ENCODE results near the gene TBC1D7. TPM values are rescaled to one million over a fixed set of nuclear protein-coding genes. Genes with fewer than 3 reads are reported as not detected.
A peak's percentile ranks its signal among the peaks of the same experiment; 100 is the strongest.

The TBC1D7 gene
- polyA plus RNA-seq, 1 of the 3 experiments (the other 2 are of a cell fraction) = 25.2 TPM

DNA sequence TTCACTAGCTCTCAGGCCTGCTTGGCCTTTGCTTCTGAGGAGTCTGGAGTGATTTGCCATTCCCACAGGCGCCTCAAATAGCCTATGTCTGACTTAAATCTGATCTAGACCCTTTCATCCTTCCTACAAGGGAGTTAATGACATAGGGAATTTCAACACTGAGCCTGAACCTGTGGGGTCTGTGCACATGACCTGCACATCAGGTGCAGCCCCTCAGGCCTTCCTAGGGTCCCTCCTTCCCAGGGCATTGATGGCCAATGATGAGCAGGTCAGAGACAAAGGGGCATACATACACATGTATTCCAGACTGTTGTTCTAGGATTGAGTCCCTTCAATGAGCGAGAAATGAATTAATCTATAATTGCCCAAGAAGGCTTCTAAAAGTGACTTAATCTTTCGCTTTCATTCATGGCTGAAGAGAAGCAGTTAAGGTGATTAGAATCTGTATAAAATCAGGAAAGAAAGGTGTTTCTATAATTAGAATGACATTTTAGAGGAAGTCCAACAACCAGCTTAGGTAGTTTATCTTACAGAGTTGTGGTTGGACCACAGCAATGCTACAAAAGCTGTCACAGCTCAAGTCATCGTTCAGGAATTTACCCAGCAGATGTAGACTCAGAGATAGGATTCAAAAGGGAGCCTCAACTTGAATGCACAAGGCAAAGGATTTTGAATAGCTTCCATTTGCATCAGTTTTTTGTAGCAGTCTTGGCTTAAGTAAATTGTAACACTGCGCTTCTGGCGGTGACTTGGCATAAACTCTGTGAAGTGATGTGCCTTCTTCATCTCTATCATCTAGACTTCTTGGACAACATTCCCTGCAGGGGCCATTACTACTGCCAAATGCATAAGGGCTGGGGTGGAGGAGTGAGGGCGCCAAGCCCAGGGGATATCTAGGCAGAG lies 27.0 kb upstream of the TBC1D7 start:
- WGBS (ENCODE audit: low lambda C conversion rate) = 49% methylated on average over 7 of the region's 7 CpGs
- Histone ChIP-seq H3K27me3 (ENCODE audit: insufficient read depth) (no peaks in the 10 kb centered on the region), H3K4me2 (peak overlapping the region; percentile 66), H3K9me3 (no peaks in the 10 kb centered on the region), H3K27ac (ENCODE audit: low read depth in 2 of 2, low read length in 1 of 2) (peak overlapping the region; percentile 76 to 81; a peak in 3 of 4 replicates), H3K36me3 (replicated peaks in 1 of 2; ENCODE audit: control insufficient read depth in 1 of 2, insufficient read depth in 2 of 2, low read length in 1 of 2) (no peaks in the 10 kb centered on the region), H2AFZ (ENCODE audit: low read depth) (0 out of 2 replicates have a peak overlapping the region, but pooled peaks have one; percentile 45), H4K20me1 (ENCODE audit: insufficient read depth) (no peaks in the 10 kb centered on the region), H3K4me3 (ENCODE audit: low read depth in 2 of 2, low read length in 1 of 2) (no peak overlapping the region), H3F3A (replicated peaks; ENCODE audit: insufficient read depth) (peaks cover 28% of the 10 kb centered on the region), H3K79me2 (ENCODE audit: insufficient read depth) (no peaks in the 10 kb centered on the region), H3K9ac (peak overlapping the region; percentile 37; the same call in 1 of the 2 replicates), H3K4me1 (ENCODE audit: control insufficient read depth in 1 of 2, insufficient read depth in 2 of 2, low read depth in 1 of 2, low read length in 1 of 2) (peaks cover 3 to 27% of the 10 kb centered on the region in 2 experiments; a peak in 2 of 4 replicates), H3K9me2 (no peaks in the 10 kb centered on the region)
- CTCF ChIA-PET = interaction anchor here (0.7 to 1.9 kb wide), 4 partner anchors 20 to 126 kb away, joined by 3 to 5 read pairs (median 3); no protein-coding TSS in a partner anchor
- POLR2A ChIA-PET = interaction anchor here (0.7 kb wide), 1 partner anchor 27 kb away, joined by 3 read pairs; the partner anchor contains the start of gene TBC1D7
- DNase-seq = no peak
- TF ChIP-seq NFIC (IDR thresholded peaks at IDR 0.05; ENCODE audit: borderline replicate concordance) (peak; percentile 88), TAF1 (IDR thresholded peaks at IDR 0.05; ENCODE audit: borderline replicate concordance, low read depth, low read length) (no peak), TCF12 (IDR thresholded peaks at IDR 0.05) (peak; percentile 98), RXRA (IDR thresholded peaks at IDR 0.05; ENCODE audit: borderline replicate concordance, low read depth) (peak; percentile 77; the same call in 1 of the 2 replicates), YY1 (IDR thresholded peaks at IDR 0.05; ENCODE audit: low read depth) (peak; percentile 64; the same call in 1 of the 2 replicates), RAD21 (IDR thresholded peaks at IDR 0.05; ENCODE audit: low read length) (no peak), EZH2phosphoT487 (IDR thresholded peaks at IDR 0.05; ENCODE audit: borderline replicate concordance, low read depth) (no peak), POLR2AphosphoS5 (IDR thresholded peaks at IDR 0.05; ENCODE audit: low read depth, low read length) (peak; percentile 87), NRF1 (IDR thresholded peaks at IDR 0.05; ENCODE audit: low read depth, low read length) (no peak), RFX5 (IDR thresholded peaks at IDR 0.05; ENCODE audit: low read length) (no peak), TEAD4 (IDR thresholded peaks at IDR 0.05; ENCODE audit: borderline replicate concordance, insufficient read depth) (peak; percentile 96), RCOR1 (IDR thresholded peaks at IDR 0.05; ENCODE audit: low read length) (no peak), MXI1 (IDR thresholded peaks at IDR 0.05; ENCODE audit: low read depth, low read length) (no peak), GABPA (IDR thresholded peaks at IDR 0.05; ENCODE audit: low read depth) (no peak), JUND (IDR thresholded peaks at IDR 0.05) (peak; percentile 98), FOXM1 (IDR thresholded peaks at IDR 0.05; ENCODE audit: low read depth) (peak; percentile 84), SMC3 (IDR thresholded peaks at IDR 0.05; ENCODE audit: low read depth, low read length) (no peak), SIN3A (IDR thresholded peaks at IDR 0.05; ENCODE audit: borderline replicate concordance, low read depth, low read length) (0 out of 2 replicates have a peak, but pooled peaks have one; percentile 64), FOXJ3 (CRISPR knock-in tag; IDR thresholded peaks at IDR 0.05) (no peak), MEF2A (IDR thresholded peaks at IDR 0.05; ENCODE audit: borderline replicate concordance, low read depth) (peak; percentile 96)
- TF ChIP-seq, protein P1, sequence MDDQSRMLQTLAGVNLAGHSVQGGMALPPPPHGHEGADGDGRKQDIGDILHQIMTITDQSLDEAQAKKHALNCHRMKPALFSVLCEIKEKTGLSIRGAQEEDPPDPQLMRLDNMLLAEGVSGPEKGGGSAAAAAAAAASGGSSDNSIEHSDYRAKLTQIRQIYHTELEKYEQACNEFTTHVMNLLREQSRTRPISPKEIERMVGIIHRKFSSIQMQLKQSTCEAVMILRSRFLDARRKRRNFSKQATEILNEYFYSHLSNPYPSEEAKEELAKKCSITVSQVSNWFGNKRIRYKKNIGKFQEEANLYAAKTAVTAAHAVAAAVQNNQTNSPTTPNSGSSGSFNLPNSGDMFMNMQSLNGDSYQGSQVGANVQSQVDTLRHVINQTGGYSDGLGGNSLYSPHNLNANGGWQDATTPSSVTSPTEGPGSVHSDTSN (IDR thresholded peaks at IDR 0.05) = peak; percentile 90
- TF ChIP-seq, protein P2, sequence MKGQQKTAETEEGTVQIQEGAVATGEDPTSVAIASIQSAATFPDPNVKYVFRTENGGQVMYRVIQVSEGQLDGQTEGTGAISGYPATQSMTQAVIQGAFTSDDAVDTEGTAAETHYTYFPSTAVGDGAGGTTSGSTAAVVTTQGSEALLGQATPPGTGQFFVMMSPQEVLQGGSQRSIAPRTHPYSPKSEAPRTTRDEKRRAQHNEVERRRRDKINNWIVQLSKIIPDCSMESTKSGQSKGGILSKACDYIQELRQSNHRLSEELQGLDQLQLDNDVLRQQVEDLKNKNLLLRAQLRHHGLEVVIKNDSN (IDR thresholded peaks at IDR 0.05; ENCODE audit: borderline replicate concordance, low read depth) = no peak; the same call in 1 of the 2 replicates
- TF ChIP-seq, protein P3, sequence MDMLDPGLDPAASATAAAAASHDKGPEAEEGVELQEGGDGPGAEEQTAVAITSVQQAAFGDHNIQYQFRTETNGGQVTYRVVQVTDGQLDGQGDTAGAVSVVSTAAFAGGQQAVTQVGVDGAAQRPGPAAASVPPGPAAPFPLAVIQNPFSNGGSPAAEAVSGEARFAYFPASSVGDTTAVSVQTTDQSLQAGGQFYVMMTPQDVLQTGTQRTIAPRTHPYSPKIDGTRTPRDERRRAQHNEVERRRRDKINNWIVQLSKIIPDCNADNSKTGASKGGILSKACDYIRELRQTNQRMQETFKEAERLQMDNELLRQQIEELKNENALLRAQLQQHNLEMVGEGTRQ (IDR thresholded peaks at IDR 0.05; ENCODE audit: borderline replicate concordance, low read depth, low read length) = no peak
- TF ChIP-seq, protein P4, sequence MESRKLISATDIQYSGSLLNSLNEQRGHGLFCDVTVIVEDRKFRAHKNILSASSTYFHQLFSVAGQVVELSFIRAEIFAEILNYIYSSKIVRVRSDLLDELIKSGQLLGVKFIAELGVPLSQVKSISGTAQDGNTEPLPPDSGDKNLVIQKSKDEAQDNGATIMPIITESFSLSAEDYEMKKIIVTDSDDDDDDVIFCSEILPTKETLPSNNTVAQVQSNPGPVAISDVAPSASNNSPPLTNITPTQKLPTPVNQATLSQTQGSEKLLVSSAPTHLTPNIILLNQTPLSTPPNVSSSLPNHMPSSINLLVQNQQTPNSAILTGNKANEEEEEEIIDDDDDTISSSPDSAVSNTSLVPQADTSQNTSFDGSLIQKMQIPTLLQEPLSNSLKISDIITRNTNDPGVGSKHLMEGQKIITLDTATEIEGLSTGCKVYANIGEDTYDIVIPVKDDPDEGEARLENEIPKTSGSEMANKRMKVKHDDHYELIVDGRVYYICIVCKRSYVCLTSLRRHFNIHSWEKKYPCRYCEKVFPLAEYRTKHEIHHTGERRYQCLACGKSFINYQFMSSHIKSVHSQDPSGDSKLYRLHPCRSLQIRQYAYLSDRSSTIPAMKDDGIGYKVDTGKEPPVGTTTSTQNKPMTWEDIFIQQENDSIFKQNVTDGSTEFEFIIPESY (IDR thresholded peaks at IDR 0.05; ENCODE audit: borderline replicate concordance, low read depth) = peak; percentile 69; the same call in 1 of the 2 replicates
- TF ChIP-seq, protein P5, sequence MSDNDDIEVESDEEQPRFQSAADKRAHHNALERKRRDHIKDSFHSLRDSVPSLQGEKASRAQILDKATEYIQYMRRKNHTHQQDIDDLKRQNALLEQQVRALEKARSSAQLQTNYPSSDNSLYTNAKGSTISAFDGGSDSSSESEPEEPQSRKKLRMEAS (IDR thresholded peaks at IDR 0.05; ENCODE audit: low read depth) = peak; percentile 8
- TF ChIP-seq, protein P6, sequence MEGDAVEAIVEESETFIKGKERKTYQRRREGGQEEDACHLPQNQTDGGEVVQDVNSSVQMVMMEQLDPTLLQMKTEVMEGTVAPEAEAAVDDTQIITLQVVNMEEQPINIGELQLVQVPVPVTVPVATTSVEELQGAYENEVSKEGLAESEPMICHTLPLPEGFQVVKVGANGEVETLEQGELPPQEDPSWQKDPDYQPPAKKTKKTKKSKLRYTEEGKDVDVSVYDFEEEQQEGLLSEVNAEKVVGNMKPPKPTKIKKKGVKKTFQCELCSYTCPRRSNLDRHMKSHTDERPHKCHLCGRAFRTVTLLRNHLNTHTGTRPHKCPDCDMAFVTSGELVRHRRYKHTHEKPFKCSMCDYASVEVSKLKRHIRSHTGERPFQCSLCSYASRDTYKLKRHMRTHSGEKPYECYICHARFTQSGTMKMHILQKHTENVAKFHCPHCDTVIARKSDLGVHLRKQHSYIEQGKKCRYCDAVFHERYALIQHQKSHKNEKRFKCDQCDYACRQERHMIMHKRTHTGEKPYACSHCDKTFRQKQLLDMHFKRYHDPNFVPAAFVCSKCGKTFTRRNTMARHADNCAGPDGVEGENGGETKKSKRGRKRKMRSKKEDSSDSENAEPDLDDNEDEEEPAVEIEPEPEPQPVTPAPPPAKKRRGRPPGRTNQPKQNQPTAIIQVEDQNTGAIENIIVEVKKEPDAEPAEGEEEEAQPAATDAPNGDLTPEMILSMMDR (IDR thresholded peaks at IDR 0.05) = 0 out of 2 replicates have a peak, but pooled peaks have one; percentile 13

Measured in SK-N-SH (cell line).